CD4-positive, alpha-beta T cell treated with Interleukin-15 for 1 hour (primary cell): ENCODE measurements around the gene FUBP1.
"Not testable (repeated sequence)": the region's sequence is repeated elsewhere in the genome, so short reads cannot be mapped to it uniquely, and the experiment has no call there.

ENCODE experiments used
- DNase-seq: peaks from one replicate; pipeline ENCODE4 v3.0.0-alpha.2; 2020

Gene FUBP1

GRCh38 chr1:77978969-77979876 lies at the start of gene FUBP1:
FUBP1 (minus strand) TSS chr1:77979072; CDS start chr1:77979004, 68 bp downstream.
- DNase-seq = peak; percentile 97

- not testable (repeated sequence) for DNase-seq
Measured at GRCh38 chr1:78021134-78021533, 42.3 kb upstream of the FUBP1 start.

GRCh38 chr1:78019024-78019423 lies 40.2 kb upstream of the FUBP1 start:
- no peak for DNase-seq

GRCh38 chr1:78015148-78015547 lies 36.3 kb upstream of the FUBP1 start:
- no peak for DNase-seq

GRCh38 chr1:78011050-78011449 lies 32.2 kb upstream of the FUBP1 start:
- no peak for DNase-seq

GRCh38 chr1:78009836-78010235 lies 31.0 kb upstream of the FUBP1 start:
- DNase-seq = no peak

- DNase-seq = no peak
Measured at GRCh38 chr1:78009276-78009675, 30.4 kb upstream of the FUBP1 start.

- DNase-seq = no peak
Measured at GRCh38 chr1:78007677-78008341, 28.9 kb upstream of the FUBP1 start.

- DNase-seq = no peak
Measured at GRCh38 chr1:78006521-78006920, 27.6 kb upstream of the FUBP1 start.

- DNase-seq = no peak
Measured at GRCh38 chr1:78005755-78006154, 26.9 kb upstream of the FUBP1 start.

- no peak for DNase-seq
Measured at GRCh38 chr1:78005448-78005722, 26.5 kb upstream of the FUBP1 start.

GRCh38 chr1:78004719-78005447 lies 26.0 kb upstream of the FUBP1 start, which contains the start of gene DNAJB4:
DNAJB4 (plus strand) TSS chr1:78004939; CDS start chr1:78005111, 172 bp downstream.
- DNase-seq = peak; percentile 86

GRCh38 chr1:78003882-78004718 lies 25.2 kb upstream of the FUBP1 start:
- peak; percentile 50 for DNase-seq

GRCh38 chr1:78003070-78003746 lies 24.3 kb upstream of the FUBP1 start:
- DNase-seq = no peak

GRCh38 chr1:78000536-78000935 lies 21.7 kb upstream of the FUBP1 start:
- not testable (repeated sequence) for DNase-seq

- DNase-seq = no peak
Measured at GRCh38 chr1:77996734-77997133, 17.9 kb upstream of the FUBP1 start.

GRCh38 chr1:77994117-77994705 lies 15.3 kb upstream of the FUBP1 start:
- no peak for DNase-seq

- DNase-seq = no peak
Measured at GRCh38 chr1:77991638-77992037, 12.8 kb upstream of the FUBP1 start.

- no peak for DNase-seq
Measured at GRCh38 chr1:77990629-77991204, 11.8 kb upstream of the FUBP1 start.

- no peak for DNase-seq
Measured at GRCh38 chr1:77989744-77990143, 10.9 kb upstream of the FUBP1 start.

- no peak for DNase-seq
Measured at GRCh38 chr1:77987919-77988318, 9.0 kb upstream of the FUBP1 start.
